ENCODE measurements around the gene HMGA1.

The HMGA1 gene

DNA sequence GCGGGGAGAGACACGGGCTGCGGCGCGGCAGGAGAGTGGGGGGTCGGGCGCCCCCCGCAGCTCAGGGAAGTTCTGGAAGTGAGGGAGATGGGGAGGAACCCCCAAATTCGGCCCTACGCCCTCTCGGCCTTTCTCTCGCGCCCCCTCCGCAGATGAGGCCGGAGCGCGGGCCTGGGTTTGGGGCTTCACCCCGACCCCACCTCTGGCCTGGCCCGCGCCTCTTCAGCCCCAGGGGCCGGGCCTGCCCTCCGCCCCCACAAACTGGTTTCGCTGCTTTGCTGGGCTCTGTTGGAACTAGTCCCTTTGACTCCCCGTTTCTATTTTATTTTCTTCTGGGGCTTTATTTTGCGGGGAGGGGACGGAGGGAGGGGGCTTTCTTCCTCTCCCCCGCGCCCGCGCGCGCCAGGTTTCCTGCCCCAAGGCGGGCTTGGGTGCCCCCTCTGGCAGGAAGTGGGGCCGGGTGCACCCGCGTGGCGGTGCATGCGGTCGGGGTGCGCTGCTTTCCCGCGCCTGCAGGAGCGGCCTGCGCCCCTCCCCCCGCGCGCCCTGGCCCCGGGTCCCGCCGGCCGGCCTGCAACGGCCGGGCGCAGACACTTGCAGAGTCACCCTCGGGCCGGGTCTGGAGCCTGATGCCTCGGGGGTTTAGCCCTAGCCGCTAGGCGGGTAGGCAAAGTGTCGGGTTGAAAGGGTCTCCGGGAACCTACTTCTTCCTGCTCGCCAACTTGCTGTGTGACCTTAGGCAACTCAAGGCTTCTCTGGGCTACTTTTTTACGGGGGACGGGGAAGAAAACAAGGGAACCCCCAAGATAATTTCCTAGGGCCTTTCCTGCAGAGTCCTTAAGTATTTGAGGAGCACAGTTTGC is 1.3 kb downstream of the HMGA1 start:
- H3K9me3 ChIP-seq (ENCODE audit: insufficient read depth, low read depth, low read length), result no peaks in the 10 kb centered on the region
- peak overlapping the region; percentile 52 for H2AK5ac ChIP-seq (ENCODE audit: low read length)
- peak overlapping the region; percentile 80 for H2BK5ac ChIP-seq (ENCODE audit: low read depth, low read length, poor library complexity)
- H3K4me1 ChIP-seq (ENCODE audit: control insufficient read depth in 1 of 2, insufficient read depth in 2 of 2, low read length in 2 of 2), result peaks cover 11 to 27% of the 10 kb centered on the region in 2 experiments
- H3K79me1 ChIP-seq (ENCODE audit: low read length), result peaks cover 33% of the 10 kb centered on the region
- H3K9ac ChIP-seq (ENCODE audit: low read length), result peak overlapping the region; percentile 73
- H4K91ac ChIP-seq (ENCODE audit: low read depth, low read length), result peak overlapping the region; percentile 91
- peak overlapping the region; percentile 45 for H3K18ac ChIP-seq (ENCODE audit: low read length)
- H4K12ac ChIP-seq (ENCODE audit: low read depth, low read length), result peak overlapping the region; percentile 10
- peak overlapping the region; percentile 81 for H2BK120ac ChIP-seq (ENCODE audit: insufficient read depth, low read length, poor library complexity)
- DNase-seq, result peak; percentile 43 to 51
- H3K4me2 ChIP-seq (ENCODE audit: low read length), result peak overlapping the region; percentile 88
- peak overlapping the region; percentile 85 for H4K8ac ChIP-seq (ENCODE audit: low read depth, low read length)
- no peaks in the 10 kb centered on the region for H3K27me3 ChIP-seq (ENCODE audit: insufficient read depth, low read length)
- no CpG with 5 or more reads among the region's 64 CpGs for WGBS (ENCODE audit: extremely low coverage, insufficient coverage, insufficient read length)
- H3K79me2 ChIP-seq (ENCODE audit: control insufficient read depth, insufficient read depth, low read length, poor library complexity), result peaks cover 21% of the 10 kb centered on the region
- peak overlapping the region; percentile 88 for H3K14ac ChIP-seq (ENCODE audit: low read length)
- no peak overlapping the region for H3K23ac ChIP-seq (ENCODE audit: low read length)
- H3K4ac ChIP-seq (ENCODE audit: low read depth, low read length), result peak overlapping the region; percentile 87
- peak overlapping the region; percentile 32 for H2AFZ ChIP-seq (ENCODE audit: insufficient read depth, low read length, poor library complexity)
- H3K4me3 ChIP-seq (ENCODE audit: low read depth, low read length), result peak overlapping the region; percentile 85
- H2BK12ac ChIP-seq (ENCODE audit: low read length), result no peak overlapping the region
- peak overlapping the region; percentile 72 for H3K27ac ChIP-seq (ENCODE audit: low read depth, low read length)
- H3K36me3 ChIP-seq (ENCODE audit: control insufficient read depth in 1 of 2, insufficient read depth in 2 of 2, low read length in 2 of 2), result peaks cover 26 to 30% of the 10 kb centered on the region in 2 experiments

DNA sequence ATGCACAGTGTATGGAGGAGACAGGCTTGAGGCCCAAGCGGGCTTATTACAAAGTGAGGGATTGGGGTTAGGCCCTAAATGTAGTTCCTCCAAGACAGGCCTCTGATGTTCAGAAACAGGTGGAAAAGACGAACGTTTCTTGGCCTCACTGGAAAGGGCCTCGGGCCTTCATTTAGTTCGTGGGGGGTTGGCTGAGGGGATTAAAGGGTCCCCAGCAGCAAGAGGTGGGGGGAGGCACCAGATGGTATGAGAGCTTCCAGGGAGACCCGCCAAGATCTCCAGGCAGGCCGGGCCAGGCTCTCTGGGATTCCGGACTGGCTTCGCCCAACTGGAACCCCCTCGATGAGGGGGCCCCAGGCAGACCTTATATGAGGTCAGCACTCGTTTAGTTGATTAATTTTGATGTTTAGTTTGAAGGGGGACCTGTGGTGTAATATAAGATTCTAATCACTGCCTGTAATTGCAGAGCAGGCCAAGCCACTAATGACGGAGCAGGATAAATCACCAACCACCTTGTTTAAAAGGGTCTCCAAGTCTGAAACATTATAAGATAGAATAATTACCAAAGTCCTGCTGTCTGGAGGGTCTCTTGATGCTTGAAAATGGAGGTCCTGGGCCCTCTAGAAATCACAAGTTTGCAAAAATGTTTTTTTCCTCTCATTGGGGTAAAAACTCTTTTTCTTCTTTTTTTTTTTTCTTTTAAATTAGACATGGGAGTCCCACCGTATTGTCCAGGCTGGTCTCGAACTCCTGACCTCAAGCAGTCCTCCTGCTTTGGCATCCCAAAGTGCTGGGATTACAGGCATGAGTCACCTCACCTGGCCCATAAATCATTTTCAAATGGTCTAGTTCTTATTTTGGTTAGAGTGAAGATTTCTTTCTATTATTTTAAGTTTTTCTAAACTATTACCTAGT is 2.2 kb downstream of the HMGA1 start:
- H3K79me2 ChIP-seq (ENCODE audit: control insufficient read depth, insufficient read depth, low read length, poor library complexity), result peaks cover 21% of the 10 kb centered on the region
- no peak overlapping the region for H2BK5ac ChIP-seq (ENCODE audit: low read depth, low read length, poor library complexity)
- H2AFZ ChIP-seq (ENCODE audit: insufficient read depth, low read length, poor library complexity), result no peak overlapping the region
- no peak overlapping the region for H2BK120ac ChIP-seq (ENCODE audit: insufficient read depth, low read length, poor library complexity)
- H3K79me1 ChIP-seq (ENCODE audit: low read length), result peaks cover 33% of the 10 kb centered on the region
- H4K12ac ChIP-seq (ENCODE audit: low read depth, low read length), result no peak overlapping the region
- peak overlapping the region; percentile 88 for H3K4me2 ChIP-seq (ENCODE audit: low read length)
- peak overlapping the region; percentile 24 for H3K27ac ChIP-seq (ENCODE audit: low read depth, low read length)
- no peak for DNase-seq
- H2BK12ac ChIP-seq (ENCODE audit: low read length), result peak overlapping the region; percentile 15
- peaks cover 14 to 34% of the 10 kb centered on the region in 2 experiments for H3K4me1 ChIP-seq (ENCODE audit: control insufficient read depth in 1 of 2, insufficient read depth in 2 of 2, low read length in 2 of 2)
- no CpG with 5 or more reads among the region's 14 CpGs for WGBS (ENCODE audit: extremely low coverage, insufficient coverage, insufficient read length)
- peak overlapping the region; percentile 13 for H4K8ac ChIP-seq (ENCODE audit: low read depth, low read length)
- H3K14ac ChIP-seq (ENCODE audit: low read length), result no peak overlapping the region
- no peaks in the 10 kb centered on the region for H3K27me3 ChIP-seq (ENCODE audit: insufficient read depth, low read length)
- H3K4ac ChIP-seq (ENCODE audit: low read depth, low read length), result peak overlapping the region; percentile 61
- peaks cover 35 to 39% of the 10 kb centered on the region in 2 experiments for H3K36me3 ChIP-seq (ENCODE audit: control insufficient read depth in 1 of 2, insufficient read depth in 2 of 2, low read length in 2 of 2)
- H3K4me3 ChIP-seq (ENCODE audit: low read depth, low read length), result peak overlapping the region; percentile 85
- H2AK5ac ChIP-seq (ENCODE audit: low read length), result no peak overlapping the region
- no peak overlapping the region for H3K23ac ChIP-seq (ENCODE audit: low read length)
- no peak overlapping the region for H4K91ac ChIP-seq (ENCODE audit: low read depth, low read length)
- no peaks in the 10 kb centered on the region for H3K9me3 ChIP-seq (ENCODE audit: insufficient read depth, low read depth, low read length)
- H3K9ac ChIP-seq (ENCODE audit: low read length), result peak overlapping the region; percentile 73
- H3K18ac ChIP-seq (ENCODE audit: low read length), result peak overlapping the region; percentile 25

DNA sequence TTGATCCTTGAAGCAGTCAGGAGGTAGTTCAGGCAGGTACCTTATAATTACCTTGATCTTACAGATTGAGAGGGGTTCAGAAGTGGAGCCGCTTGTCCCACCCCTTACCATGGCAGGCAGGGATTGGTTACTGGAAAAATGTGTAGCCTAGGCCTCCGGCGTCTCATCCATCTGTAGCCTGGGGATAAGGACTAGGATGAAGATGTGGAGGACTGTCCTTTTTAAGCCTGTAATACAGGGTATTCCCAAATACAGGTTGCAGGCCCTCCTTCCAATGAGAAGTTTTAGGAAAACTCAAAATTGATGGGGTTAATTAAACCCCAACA is 2.8 kb downstream of the HMGA1 start:
- H3K4me3 ChIP-seq (ENCODE audit: low read depth, low read length), result no peak overlapping the region
- H3K36me3 ChIP-seq (ENCODE audit: control insufficient read depth in 1 of 2, insufficient read depth in 2 of 2, low read length in 2 of 2), result peaks cover 41 to 45% of the 10 kb centered on the region in 2 experiments
- H3K79me1 ChIP-seq (ENCODE audit: low read length), result peaks cover 35% of the 10 kb centered on the region
- H3K4ac ChIP-seq (ENCODE audit: low read depth, low read length), result no peak overlapping the region
- H2BK120ac ChIP-seq (ENCODE audit: insufficient read depth, low read length, poor library complexity), result no peak overlapping the region
- no peak overlapping the region for H3K23ac ChIP-seq (ENCODE audit: low read length)
- H3K18ac ChIP-seq (ENCODE audit: low read length), result no peak overlapping the region
- H2AK5ac ChIP-seq (ENCODE audit: low read length), result no peak overlapping the region
- no peaks in the 10 kb centered on the region for H3K9me3 ChIP-seq (ENCODE audit: insufficient read depth, low read depth, low read length)
- H3K9ac ChIP-seq (ENCODE audit: low read length), result no peak overlapping the region
- no peak overlapping the region for H3K14ac ChIP-seq (ENCODE audit: low read length)
- no CpG with 5 or more reads among the region's 3 CpGs for WGBS (ENCODE audit: extremely low coverage, insufficient coverage, insufficient read length)
- no peak overlapping the region for H2BK12ac ChIP-seq (ENCODE audit: low read length)
- H4K8ac ChIP-seq (ENCODE audit: low read depth, low read length), result no peak overlapping the region
- H3K27me3 ChIP-seq (ENCODE audit: insufficient read depth, low read length), result no peaks in the 10 kb centered on the region
- peaks cover 20 to 40% of the 10 kb centered on the region in 2 experiments for H3K4me1 ChIP-seq (ENCODE audit: control insufficient read depth in 1 of 2, insufficient read depth in 2 of 2, low read length in 2 of 2)
- H3K27ac ChIP-seq (ENCODE audit: low read depth, low read length), result no peak overlapping the region
- peaks cover 21% of the 10 kb centered on the region for H3K79me2 ChIP-seq (ENCODE audit: control insufficient read depth, insufficient read depth, low read length, poor library complexity)
- peak in 1 of 2 donors; percentile 1 for DNase-seq
- H2AFZ ChIP-seq (ENCODE audit: insufficient read depth, low read length, poor library complexity), result no peak overlapping the region
- no peak overlapping the region for H3K4me2 ChIP-seq (ENCODE audit: low read length)
- H4K12ac ChIP-seq (ENCODE audit: low read depth, low read length), result no peak overlapping the region
- H4K91ac ChIP-seq (ENCODE audit: low read depth, low read length), result no peak overlapping the region
- no peak overlapping the region for H2BK5ac ChIP-seq (ENCODE audit: low read depth, low read length, poor library complexity)

DNA sequence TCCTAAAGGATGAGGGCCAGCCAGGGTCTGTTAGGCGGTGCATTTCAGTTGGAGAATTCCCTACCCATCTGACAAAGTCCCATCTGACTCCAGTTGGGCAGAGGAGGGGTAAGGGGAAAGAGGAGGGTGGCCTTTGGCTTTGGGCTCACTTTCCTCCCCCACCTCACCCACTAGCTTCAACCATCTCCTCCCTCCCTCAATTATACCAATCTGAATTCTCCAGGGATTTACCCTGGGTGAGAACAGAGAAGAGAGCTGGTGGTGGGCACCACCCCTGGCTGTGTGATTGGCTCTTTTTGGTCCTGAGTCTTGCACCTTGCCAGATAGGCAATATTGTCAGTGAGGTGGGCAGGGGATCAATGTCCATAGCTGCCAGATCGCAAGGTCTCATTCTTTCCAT is 3.2 kb downstream of the HMGA1 start:
- Histone ChIP-seq H3K9ac (ENCODE audit: low read length) (no peak overlapping the region), H3K4ac (ENCODE audit: low read depth, low read length) (no peak overlapping the region), H3K27me3 (ENCODE audit: insufficient read depth, low read length) (no peaks in the 10 kb centered on the region), H2AFZ (ENCODE audit: insufficient read depth, low read length, poor library complexity) (no peak overlapping the region), H4K12ac (ENCODE audit: low read depth, low read length) (no peak overlapping the region), H2BK12ac (ENCODE audit: low read length) (no peak overlapping the region), H3K9me3 (ENCODE audit: insufficient read depth, low read depth, low read length) (no peaks in the 10 kb centered on the region), H2BK5ac (ENCODE audit: low read depth, low read length, poor library complexity) (no peak overlapping the region), H3K27ac (ENCODE audit: low read depth, low read length) (no peak overlapping the region), H3K14ac (ENCODE audit: low read length) (no peak overlapping the region), H3K4me3 (ENCODE audit: low read depth, low read length) (no peak overlapping the region), H3K18ac (ENCODE audit: low read length) (no peak overlapping the region), H4K91ac (ENCODE audit: low read depth, low read length) (no peak overlapping the region), H3K79me1 (ENCODE audit: low read length) (peaks cover 30% of the 10 kb centered on the region), H3K4me2 (ENCODE audit: low read length) (no peak overlapping the region), H3K23ac (ENCODE audit: low read length) (no peak overlapping the region), H2AK5ac (ENCODE audit: low read length) (no peak overlapping the region), H2BK120ac (ENCODE audit: insufficient read depth, low read length, poor library complexity) (no peak overlapping the region), H3K79me2 (ENCODE audit: control insufficient read depth, insufficient read depth, low read length, poor library complexity) (peaks cover 18% of the 10 kb centered on the region), H3K36me3 (ENCODE audit: control insufficient read depth in 1 of 2, insufficient read depth in 2 of 2, low read length in 2 of 2) (peaks cover 41 to 47% of the 10 kb centered on the region in 2 experiments), H3K4me1 (ENCODE audit: control insufficient read depth in 1 of 2, insufficient read depth in 2 of 2, low read length in 2 of 2) (peaks cover 18 to 38% of the 10 kb centered on the region in 2 experiments), H4K8ac (ENCODE audit: low read depth, low read length) (no peak overlapping the region)
- whole genome bisulfite sequencing (ENCODE audit: extremely low coverage, insufficient coverage, insufficient read length), result no CpG with 5 or more reads among the region's 2 CpGs
- no peak for DNase-seq
